Measurements from ENCODE around the gene ZPBP.

The ZPBP gene

GRCh38 chr7:50037086-50037485 lies 56.0 kb downstream of the ZPBP start:
- DNase-seq = no peak

- DNase-seq = no peak
Measured at GRCh38 chr7:50022991-50023390, 70.1 kb downstream of the ZPBP start.

DNA sequence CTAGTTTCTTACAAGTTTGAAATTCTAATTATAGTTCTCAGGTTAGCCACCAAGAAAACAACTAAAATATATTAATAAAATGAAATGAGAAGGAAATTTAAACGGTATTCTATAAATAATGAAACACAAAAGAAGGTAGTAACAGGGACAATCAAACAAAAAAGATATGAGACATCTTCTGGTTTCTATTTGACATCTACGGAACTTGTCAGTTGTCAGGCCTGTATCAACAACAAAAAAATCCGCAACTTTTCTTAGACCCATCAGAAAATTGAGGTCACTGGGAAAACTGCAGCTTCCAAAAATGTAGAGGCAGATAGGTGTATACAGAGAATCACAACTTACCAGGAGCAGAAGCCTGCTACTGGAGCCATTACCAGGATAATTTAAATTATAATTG lies 70.6 kb downstream of the ZPBP start:
- DNase-seq = no peak

- no peak for DNase-seq
Measured at GRCh38 chr7:49995681-49996080, 97.4 kb downstream of the ZPBP start.

- DNase-seq = no peak
Measured at GRCh38 chr7:49986191-49986590, 106.9 kb downstream of the ZPBP start.

DNA sequence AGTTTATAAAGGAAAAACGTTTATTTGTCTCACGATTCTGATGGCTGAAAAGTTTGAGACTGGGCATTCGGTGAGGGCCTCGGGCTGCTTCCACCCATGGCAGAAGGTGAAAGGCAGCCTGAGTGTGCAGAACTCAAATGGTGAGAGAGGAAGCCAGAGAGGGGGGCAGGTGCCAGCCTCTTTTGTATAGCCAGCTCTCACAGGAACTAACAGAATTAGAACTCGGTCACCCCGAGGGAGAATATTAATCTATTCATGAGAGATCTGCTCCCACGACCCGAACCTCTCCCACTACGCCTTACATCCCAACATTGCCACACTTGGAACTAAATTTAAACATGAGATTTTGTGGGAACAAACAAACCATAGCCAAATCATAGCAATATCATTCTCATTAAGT lies 112.6 kb downstream of the ZPBP start:
- DNase-seq = peak; percentile 7

GRCh38 chr7:49976238-49976637 lies 116.8 kb downstream of the ZPBP start:
- DNase-seq = no peak

DNA sequence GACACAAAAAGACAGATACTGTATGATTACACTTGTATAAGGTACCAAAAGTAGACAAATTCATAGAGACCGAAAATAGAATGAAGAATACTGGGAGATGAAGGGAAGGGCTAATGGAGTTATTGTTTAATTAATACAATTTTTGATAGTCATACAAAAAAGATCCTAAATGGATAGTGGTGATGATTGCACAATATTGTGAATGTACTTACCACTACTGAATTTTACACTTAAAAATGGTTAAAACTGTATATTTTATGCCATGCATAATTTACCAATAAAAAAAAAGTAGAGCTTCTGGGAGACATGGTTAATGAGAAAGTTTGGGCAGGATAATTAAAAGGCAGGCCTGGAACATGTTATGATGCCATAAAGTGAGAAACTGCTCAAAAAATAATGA lies 119.0 kb downstream of the ZPBP start:
- no peak for DNase-seq

GRCh38 chr7:49937608-49938007 lies 155.4 kb downstream of the ZPBP start:
- no peak for DNase-seq

GRCh38 chr7:49931627-49932026 lies 161.4 kb downstream of the ZPBP start:
- no peak for DNase-seq

GRCh38 chr7:49928787-49929186 lies 164.3 kb downstream of the ZPBP start:
- DNase-seq = no peak

- no peak for DNase-seq
Measured at GRCh38 chr7:49927631-49928030, 165.4 kb downstream of the ZPBP start.

GRCh38 chr7:49926720-49927119 lies 166.3 kb downstream of the ZPBP start:
- DNase-seq = no peak

GRCh38 chr7:49911909-49912308 lies 181.1 kb downstream of the ZPBP start:
- no peak for DNase-seq

DNA sequence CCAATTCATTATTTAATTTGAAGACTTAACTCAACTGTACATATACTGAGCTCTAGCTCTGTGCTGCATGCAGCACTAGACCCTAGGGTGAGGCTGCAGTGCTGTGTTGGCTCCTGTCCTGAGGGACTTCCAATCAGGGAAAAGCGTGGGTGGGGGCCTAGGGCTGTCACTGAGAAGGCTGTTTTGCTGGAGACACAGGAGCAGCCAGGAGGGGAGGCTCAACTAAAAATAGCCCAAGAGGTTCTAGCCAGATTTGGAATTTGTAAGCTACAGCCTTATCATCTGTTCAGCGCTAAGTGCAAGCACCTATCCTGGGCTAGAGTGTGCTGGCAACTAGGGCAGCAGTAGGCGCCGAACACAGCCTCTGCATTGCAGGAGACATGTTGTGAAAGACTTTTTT lies 198.5 kb downstream of the ZPBP start:
- DNase-seq = no peak

DNA sequence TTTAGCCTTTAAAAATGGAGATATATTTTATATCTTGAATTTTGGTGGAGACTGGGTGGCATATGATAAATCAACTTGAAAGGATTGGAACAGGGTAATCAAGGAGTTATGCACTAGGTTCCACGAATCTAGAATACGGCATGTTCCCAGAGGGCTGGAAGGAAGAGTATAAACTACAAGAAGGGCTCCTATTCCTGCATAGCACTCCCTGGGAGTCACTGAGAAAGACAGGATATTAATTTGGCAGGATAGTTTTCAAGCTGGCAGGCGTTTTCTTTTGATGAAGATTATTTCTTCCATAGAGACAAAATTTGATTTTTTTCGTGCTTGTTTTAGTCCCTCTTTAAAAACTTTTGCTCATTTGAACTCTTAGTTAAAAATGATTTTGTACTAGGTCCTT lies 199.9 kb downstream of the ZPBP start:
- no peak for DNase-seq

DNA sequence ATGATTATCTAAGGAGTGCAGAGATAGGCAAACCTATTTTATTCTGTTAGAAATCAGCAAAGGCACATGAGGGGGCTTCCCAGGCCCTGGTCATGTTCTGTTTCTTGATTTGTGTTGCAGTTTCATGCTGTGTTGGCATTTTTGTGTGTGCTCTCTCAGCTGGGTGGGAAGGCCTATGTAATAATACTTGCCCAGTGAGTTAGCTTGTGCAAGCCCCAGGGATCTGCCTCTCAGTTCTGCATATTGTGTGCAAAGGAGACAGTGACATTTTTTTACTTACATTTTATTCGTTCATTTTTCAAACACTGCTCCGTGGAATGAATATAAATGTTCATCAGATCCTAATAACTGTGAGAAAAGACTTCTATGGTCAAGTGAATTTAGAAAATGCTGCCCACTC lies 200.6 kb downstream of the ZPBP start:
- no peak for DNase-seq
